T-helper 1 cell treated with Interleukin-12 subunit alpha and Interleukin-12 subunit beta and Interleukin-4 antibody, amounts not matched to agents 30 ng/mL and 1 ng/mL, for 36 hours (primary cell): ENCODE results near the gene SNAP91. TPM values are rescaled to one million over a fixed set of nuclear protein-coding genes. Genes with fewer than 3 reads are reported as not detected.
"Not testable (repeated sequence)": the region's sequence is repeated elsewhere in the genome, so short reads cannot be mapped to it uniquely, and the experiment has no call there.

Experiments used
- intact Hi-C: fragments of 100-400 bp; cut with micrococcal nuclease; formaldehyde crosslinking; loops from one replicate; pipeline ENCODE4 v1.15.1; 2024
- total RNA-seq: library from RNA; stranded (reverse); gene quantifications from 2 replicates; pipeline ENCODE4 v1.2.3, GENCODE V29; 2022

SNAP91 gene
- total RNA-seq, 1 donor from 2014 or later: not detected

DNA sequence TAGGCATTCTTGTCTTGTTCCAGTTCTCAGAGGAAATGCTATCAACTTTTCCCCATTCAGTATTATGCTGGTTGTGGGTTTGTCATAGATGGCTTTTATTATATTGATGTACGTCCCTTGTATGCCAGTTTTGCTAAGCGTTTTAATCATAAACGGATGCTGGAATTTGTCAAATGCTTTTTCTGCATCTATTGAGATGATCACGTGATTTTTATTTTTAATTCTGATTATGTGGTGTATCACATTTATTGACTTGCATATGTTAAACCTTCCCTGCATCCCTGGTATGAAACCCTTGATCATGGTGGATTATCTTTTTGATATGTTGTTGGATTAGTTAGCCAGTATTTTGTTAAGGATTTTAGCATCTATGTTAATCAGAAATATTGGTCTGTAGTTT, 79.0 kb downstream of the SNAP91 start:
- intact Hi-C loops: not testable (repeated sequence)

DNA sequence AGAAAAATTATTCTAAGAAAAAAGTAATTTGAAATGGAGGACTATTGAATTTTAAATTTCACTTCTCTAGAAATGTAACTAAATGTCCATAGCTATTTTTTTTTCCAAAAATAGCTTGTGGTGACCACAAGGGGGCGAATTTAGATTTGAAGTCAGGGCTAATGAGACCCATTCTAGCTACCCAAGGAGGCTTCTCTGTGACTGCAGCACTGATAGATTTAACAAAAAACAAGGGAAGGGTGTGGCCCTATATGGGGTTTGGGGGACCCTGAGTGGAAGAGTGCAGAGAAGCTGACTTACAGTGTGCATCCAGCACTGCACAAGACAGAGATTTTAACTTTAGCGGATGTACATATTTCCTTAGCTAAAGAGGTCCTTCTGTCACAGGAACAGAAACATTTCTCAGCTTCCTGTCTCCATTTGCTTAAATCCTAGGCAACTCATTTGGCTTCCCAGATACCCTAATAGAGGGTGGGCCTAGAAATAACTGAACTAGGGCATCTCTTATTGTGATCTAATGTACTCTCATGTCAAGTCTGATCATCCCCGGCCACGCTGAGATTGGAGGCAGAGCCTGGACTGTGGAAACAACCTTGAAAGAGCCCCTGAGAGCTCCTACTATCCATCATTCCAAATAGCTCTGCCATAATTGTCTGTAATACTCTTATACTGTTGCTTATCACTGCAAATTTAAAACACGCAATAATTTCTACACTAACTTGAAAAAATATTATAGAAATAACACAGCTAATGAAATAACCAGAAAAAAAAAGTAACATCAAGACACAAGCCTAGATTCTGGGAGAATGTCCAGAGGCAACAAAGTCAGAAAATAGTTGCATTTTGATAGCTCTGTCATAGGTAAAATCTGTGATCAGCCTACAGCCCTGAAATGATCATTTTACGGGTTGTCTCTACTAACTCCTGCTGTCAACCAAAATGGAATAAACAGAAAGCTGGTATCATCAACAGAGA, 93.6 kb downstream of the SNAP91 start:
- intact Hi-C loops: loop anchor here (1.0 to 2.0 kb wide), 2 partner anchors 605 to 613 kb away; no protein-coding TSS in a partner anchor

DNA sequence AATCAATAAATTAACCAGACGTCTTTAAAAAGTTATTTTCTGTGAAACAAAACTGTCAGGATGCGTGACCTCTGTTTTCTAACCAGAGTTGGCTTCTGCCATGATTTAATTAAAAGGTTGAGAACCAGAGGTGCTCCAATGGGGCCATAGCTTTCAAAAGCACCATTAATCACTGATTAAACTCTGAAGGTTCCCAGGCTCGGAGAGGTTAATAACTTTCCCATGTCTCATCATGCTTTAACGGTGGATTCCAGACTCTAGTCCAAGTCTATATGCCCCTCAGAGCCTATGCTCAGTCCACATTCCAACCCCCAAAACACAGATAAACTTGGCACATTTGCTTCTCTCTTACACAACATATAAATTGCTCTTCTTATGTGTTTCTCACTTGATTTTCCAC, 95.5 kb downstream of the SNAP91 start:
- intact Hi-C loops: no loop called here

DNA sequence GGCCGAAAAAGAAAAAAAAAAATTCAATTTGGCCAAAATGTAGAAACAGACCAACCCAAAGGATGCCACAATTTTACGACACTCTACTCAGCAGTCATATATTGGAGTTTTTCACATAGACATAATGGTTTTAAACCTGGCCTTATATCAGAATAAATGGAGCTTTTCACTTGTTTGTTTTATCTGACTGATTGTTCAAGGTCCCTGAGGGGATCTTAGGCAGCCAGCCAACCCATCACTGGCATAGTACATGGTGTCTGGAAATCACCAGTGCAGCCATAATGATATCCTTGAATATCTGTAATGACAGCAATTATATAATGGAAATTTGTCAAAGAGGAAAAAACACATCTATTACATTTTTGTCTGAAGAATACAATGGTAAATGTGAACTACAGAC, 99.7 kb downstream of the SNAP91 start:
- intact Hi-C loops: no loop called here

DNA sequence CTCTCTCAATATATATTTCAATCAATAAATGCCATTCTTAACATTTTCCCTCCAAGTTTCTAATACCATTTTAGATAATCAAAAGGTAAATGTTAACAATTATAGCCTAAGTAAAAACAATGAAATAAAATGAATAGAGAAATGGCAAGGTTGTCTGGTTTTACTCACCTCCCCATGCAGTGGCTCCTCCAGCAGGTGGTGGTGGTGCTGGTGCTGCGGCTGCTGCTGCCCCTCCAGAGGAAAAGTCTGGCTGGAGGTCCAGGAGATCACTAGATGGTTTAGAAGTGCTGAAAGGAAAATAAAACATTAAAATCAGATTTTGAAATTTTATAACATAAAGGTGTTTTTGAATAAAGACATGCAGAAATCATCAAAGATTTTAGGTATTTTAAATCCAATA, 103.4 kb downstream of the SNAP91 start:
- intact Hi-C loops: no loop called here

DNA sequence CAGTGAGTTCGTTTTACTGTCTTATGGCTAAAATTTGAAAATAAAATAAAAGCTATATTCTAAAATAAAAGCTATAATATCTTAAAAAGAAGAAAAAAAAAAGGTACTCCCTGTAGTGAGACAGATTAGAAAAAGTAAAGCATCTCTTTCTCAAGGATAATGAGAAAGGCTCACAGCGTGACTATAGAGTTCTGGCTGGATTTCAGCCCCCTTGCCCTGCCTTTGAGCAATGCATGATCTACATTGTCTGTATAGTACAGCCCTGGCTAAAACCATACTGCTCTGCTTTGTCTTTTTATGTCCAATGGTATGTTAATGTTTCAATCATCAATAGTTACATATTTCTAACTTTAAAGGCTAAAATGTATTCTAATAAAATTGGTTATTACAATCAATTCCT, 105.3 kb downstream of the SNAP91 start:
- intact Hi-C loops: no loop called here

DNA sequence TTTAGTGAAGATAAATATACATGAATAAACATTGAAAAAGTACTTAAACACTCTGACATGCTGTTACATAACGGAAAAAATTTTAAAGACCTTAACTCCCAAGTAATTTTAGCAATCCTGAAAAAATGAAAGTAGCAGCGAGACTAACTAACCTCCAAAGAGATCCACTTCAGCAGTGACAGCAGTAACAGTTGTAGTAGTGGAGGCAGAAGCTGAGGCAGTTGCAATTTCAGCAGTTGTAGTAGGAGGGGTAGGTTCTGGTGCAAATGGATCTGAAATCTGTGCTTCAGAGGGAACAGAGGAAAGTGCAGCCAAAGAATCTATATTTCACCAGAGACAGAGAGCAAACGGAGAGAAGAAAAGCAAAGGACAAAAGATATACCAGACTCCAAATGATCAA, 107.8 kb downstream of the SNAP91 start:
- intact Hi-C loops: no loop called here

DNA sequence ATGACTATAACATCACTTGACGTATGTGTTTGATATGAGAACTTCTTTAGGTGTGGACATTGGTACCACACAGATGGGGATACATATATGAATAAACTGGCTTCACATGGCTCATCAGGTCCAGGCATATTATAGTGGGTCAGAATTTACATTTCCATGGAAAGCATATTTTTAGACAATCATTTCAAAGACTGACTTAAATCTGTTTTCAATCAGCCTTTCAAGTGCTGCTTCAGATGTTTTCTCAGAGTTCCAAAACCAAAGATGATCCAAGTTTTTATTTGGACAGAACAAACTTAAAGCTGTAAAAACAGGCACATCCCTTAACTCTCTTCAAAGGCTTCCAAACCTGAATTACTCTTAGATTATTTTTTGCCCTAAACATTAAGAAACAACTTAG, 108.4 kb downstream of the SNAP91 start:
- intact Hi-C loops: no loop called here

DNA sequence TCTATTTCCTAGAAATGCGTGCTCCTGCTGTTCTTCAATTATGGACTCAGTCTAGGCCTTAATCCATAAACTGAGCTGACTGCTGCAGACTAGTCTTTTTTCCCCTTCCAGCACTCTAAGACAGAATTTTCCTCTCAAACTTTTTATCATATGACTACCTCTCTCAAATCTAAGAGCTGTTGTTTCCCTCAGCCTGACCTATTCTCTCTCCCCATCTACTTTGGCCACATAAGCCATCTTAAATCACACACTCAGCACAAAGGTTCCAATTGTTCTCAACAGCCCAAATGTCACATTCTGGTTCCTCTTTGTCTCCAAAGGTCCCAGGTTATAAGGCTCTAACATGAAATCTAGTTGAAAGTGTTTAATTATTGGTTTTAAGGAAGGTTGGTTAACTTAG, 111.4 kb downstream of the SNAP91 start:
- intact Hi-C loops: no loop called here

DNA sequence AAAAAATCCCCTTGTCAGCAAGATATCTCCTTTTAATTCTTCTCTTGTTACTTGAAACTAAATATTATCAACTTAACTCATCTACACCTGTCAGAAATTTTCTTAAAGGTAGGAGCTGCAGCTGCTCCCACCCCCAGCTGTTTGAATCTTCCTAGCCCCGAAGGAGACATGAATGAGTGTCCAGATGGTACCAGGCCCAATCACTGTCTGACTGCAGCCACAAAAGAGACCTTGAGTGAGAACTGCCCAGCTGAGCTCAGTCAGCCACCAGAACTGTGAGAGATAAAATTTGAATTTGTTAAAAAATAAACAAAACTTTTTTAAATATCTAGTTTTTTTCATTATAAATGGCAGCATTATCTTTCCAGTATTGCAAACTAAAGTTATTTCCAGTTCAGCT, 111.8 kb downstream of the SNAP91 start:
- intact Hi-C loops: no loop called here

DNA sequence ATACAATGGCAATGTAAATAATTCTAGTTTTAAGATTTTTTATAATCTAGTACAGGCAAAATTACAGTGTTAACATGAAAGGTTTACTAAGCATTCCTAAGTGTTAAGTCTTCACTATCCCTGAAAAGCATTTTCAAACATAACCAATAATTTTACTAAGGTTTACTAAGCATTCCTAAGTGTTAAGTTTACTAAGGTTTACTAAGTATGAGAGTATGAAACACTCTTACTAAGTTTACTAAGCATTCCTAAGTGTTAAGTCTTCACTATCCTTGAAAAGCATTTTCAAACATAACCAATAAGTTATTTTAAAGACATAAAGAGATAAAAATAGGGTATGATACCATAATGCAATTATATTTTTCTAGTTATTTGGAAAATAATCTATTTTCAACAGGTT, 114.0 kb downstream of the SNAP91 start:
- intact Hi-C loops: no loop called here

DNA sequence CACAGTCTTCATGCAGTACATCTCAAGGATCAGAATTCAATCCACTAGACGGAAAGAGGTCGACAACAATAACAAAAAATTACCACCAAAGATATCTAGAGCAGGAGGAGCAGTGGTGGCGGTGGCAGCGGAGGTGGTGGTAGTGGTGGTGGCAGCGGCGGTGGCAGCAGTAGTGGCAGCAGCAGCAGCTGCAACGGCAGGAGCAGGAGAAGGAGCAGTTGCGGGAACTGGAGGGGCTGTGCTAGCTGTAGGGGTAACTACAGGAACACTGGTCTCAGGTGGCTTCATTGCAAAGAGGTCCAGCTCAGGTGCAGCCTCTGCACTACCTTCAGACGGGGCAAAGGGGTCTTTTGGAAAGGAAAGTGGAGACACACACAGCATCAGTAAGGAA, 115.5 kb downstream of the SNAP91 start:
- intact Hi-C loops: no loop called here

DNA sequence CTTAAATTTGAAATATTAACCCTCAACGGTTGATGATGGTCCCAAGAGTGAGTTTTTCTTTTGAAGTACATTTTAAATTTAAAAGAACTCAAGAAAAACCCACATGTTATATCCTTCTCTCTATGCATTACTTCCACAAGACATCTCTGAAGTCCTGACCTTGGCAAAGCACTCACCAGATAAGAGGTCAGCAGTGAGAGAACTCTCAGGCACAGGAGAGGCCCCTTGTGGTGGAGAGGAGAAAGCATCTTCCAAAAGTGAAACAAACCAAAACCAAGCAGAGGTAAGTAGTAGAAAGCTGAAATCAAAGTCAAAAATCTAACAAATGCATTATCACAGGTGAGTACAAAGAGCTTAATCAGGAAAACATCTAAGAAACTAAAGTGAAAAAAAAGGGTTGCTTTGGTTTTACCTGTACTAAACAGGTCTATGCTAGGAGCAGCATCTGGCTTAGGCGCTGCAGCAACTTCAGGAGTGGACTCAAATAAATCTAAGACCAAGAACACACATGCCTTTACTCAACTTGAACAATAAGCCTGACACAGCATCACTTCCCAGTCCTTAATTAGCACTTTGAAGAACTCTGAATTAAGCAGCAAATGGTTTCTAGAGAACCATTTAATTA, 116.0 kb downstream of the SNAP91 start:
- intact Hi-C loops: no loop called here

DNA sequence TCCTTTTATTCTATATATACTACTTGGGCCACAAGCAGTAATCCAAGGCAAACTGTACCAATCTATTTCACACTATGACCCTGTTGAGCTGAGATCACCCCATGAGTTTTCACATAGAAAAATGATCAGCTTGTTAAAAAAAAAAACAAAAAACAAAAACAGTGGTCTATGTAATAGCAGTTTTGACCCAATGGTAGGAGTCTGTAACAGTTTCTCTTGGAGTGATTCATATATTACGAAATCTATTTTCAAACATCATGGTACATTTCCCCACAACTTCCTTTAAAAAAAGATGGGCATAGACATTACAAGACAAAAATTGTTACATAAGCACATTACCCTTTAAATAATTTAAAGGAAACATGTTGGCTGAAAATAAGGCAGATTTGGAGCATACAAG, 118.5 kb downstream of the SNAP91 start:
- intact Hi-C loops: no loop called here

DNA sequence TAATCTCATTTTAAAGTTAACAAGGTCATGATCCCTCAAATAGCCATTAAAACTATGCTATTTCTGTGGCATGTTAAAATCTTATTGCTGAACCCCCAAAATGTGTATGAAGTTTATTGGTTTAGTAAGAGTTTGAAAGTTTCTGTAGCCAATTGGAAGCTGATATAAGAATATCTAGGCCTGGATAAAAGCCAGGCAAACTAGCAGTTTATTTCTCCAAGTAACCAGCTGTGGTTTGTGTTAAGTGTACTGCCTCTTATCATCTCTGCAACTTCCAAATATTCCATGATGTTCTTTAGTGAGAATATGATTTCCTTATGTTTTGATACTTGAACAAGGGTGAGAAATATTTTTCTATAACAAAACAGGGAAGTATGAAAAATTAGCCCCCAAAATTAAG, 119.8 kb downstream of the SNAP91 start:
- intact Hi-C loops: no loop called here

DNA sequence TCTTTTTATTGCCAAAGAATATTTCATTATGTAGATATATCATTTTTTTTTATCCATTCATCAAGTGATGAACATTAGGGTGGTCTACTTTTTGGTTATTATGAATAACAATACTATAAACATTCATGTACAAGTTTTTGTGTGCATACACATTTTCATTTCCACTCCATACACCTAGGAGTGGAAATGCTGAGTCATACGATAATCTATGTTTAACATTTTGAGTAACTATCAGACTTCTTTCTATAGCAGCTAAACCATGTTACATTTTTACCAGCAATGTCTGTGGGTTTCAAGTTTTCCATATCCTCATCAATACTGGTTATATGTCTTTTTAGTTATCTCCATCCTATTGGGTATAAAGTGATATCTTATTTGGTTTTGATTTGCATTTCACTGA, 130.8 kb downstream of the SNAP91 start:
- intact Hi-C loops: no loop called here

DNA sequence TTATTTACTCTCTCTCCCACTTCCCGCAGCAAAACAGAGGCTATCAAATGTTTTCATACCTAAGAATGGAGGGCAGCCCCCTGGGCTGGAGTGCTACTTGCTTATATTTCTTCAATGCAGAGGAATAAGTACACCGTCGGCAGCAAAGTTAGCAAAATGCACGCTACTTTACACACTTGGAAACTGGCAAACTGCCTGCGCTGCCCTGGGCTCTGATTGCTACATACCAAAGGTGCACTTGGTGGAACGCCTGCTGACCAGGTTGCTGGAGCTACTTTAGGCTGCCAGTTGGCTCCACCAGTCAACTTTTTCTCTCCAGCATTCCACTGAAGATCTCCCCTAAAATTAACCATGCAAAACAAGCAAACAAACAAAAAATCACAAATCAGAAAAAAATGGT, 134.1 kb downstream of the SNAP91 start:
- intact Hi-C loops: no loop called here

DNA sequence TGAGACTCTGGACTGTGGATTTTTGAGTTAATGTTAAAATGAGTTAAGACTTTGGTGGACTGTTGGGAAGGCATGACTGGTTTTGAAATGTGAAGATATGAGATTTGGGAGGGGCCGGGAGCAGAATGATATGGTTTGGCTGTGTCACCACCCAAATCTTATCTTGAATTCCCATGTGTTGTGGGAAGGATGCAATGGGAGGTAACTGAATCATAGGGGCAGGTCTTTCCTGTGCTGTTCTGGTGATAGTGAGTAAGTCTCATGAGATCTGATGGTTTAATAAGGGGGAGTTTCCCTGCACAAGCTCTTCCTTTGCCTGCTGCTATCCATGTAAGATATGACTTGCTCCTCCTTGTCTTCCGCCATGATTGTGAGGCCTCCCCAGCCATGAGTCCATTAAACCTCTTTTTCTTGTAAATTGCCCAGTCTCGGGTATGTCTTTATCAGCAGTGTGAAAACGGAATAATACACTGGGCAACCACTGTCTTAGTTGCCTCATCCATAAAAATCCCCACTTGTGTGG, 137.2 kb downstream of the SNAP91 start:
- intact Hi-C loops: not testable (repeated sequence)

DNA sequence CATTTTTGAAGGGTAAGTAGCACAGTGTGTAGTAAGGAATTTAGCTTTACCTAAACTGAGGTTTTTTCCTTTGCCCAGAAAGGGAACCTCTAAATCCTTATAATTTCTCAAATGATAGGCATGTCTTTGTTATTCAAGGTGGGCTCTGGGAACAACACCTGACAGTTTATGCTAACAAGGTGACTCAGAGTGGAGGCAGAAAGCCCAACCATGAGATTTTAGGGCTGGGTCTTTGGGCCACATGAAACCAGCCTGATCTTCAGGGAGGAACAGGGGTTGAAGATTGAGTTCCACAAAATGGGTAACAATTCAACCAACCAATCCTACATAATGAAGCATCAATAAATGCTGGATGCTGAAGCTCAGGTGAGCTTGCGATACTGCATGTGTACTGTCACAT, 149.9 kb downstream of the SNAP91 start:
- intact Hi-C loops: no loop called here

DNA sequence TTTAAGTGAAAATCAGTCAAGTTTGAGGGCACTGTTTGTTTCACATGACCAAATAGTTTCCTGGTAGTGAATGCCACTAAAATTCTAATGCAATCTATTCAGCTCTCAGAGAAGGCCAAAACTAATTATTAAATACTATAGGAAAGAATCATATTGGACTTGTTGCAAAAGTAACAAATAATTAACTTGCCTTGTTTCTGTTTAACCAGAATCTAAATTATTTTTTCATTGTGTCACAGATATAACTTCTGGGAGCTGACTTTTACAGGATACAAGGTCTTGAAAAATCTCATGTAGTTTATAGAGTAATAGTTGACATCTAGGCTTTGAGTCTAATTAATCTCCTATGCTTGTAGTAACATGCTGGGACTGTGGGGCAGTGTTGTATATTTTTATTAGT, 152.0 kb downstream of the SNAP91 start:
- intact Hi-C loops: no loop called here

DNA sequence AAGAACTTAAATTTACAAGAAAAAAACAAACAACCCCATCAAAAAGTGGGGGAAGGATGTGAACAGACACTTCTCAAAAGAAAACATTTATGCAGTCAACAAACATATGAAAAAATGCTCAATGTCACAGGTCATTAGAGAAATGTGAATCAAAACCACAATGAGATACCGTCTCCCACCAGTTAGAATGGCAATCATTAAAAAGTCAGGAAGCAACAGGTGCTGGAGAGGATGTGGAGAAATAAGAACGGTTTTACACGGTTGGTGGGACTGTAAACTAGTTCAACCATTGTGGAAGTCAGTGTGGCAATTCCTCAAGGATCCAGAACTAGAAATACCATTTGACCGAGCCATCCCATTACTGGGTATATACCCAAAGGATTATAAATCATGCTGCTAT, 157.2 kb downstream of the SNAP91 start:
- intact Hi-C loops: not testable (repeated sequence)

DNA sequence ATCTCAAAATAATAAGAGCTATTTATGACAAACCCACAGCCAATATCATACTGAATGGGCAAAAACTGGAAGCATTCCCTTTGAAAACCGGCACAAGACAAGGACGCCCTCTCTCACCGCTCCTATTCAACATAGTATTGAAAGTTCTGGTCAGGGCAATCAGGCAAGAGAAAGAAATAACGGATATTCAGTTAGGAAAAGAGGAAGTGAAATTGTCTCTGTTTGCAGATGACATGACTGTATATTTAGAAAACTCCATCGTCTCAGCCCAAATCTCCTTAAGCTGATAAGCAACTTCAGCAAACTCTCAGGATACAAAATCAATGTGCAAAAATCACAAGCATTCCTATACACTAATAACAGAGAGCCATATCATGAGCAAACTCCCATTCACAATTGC, 158.4 kb downstream of the SNAP91 start:
- intact Hi-C loops: not testable (repeated sequence)

DNA sequence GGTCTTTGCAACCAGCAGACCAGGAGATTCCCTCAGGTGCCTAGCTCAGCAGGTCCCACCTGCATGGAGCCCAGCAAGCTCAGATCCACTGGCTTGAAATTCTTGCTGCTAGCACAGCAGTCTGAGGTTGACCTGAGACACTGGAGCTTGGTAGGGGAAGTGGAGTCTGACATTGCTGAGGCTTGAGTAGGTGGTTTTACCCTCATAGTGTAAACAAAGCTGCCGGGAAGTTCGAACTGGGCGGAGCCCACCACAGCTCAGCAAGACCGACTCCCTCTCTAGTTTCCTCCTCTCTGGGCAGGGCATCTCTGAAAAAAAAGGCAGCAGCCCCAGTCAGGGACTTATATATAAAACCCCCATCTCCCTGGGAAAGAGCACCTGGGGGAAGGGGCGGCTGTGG, 162.3 kb downstream of the SNAP91 start:
- intact Hi-C loops: no loop called here
